Activated CD4-positive, alpha-beta T cell treated with anti-CD3 and anti-CD28 coated beads, Interleukin-2, amount 10 ng/mL, durations not matched to agents 24 days and 14 days (primary cell): ENCODE results near the gene SLC38A11. TPM values are rescaled to one million over a fixed set of nuclear protein-coding genes. Genes with fewer than 3 reads are reported as not detected.
"Not testable (repeated sequence)": the region's sequence is repeated elsewhere in the genome, so short reads cannot be mapped to it uniquely, and the experiment has no call there.

Experiments used
- DNase-seq: peaks from one replicate; pipeline ENCODE4 v3.0.0; 2022
- H3K27ac Mint-ChIP-seq: one replicate; pipeline ENCODE4 v1.8.0; 2022; ENCODE audit warnings: mild to moderate bottlenecking, mixed read lengths
- H3K27me3 Mint-ChIP-seq: one replicate; pipeline ENCODE4 v1.8.0; 2022; ENCODE audit warnings: mixed read lengths
- H3K36me3 Mint-ChIP-seq: one replicate; pipeline ENCODE4 v1.8.0; 2022; ENCODE audit warnings: low read depth, mild to moderate bottlenecking, mixed read lengths
- H3K4me1 Mint-ChIP-seq: one replicate; pipeline ENCODE4 v1.8.0; 2021; ENCODE audit warnings: mixed read lengths
- H3K4me3 Mint-ChIP-seq: one replicate; pipeline ENCODE4 v1.8.0; 2022; ENCODE audit warnings: mild to moderate bottlenecking, moderate library complexity, mixed read lengths
- H3K9me3 Mint-ChIP-seq: one replicate; pipeline ENCODE4 v1.8.0; 2021; ENCODE audit warnings: mixed read lengths
- intact Hi-C: fragments of 100-400 bp; cut with micrococcal nuclease; formaldehyde crosslinking; loops from one replicate; pipeline ENCODE4 v1.15.1; 2023
- total RNA-seq: library from RNA; stranded (reverse); gene quantifications from 2 replicates; pipeline ENCODE4 v1.2.3, GENCODE V29; 2022

The SLC38A11 gene
- total RNA-seq, 1 donor from 2014 or later, result not detected

DNA sequence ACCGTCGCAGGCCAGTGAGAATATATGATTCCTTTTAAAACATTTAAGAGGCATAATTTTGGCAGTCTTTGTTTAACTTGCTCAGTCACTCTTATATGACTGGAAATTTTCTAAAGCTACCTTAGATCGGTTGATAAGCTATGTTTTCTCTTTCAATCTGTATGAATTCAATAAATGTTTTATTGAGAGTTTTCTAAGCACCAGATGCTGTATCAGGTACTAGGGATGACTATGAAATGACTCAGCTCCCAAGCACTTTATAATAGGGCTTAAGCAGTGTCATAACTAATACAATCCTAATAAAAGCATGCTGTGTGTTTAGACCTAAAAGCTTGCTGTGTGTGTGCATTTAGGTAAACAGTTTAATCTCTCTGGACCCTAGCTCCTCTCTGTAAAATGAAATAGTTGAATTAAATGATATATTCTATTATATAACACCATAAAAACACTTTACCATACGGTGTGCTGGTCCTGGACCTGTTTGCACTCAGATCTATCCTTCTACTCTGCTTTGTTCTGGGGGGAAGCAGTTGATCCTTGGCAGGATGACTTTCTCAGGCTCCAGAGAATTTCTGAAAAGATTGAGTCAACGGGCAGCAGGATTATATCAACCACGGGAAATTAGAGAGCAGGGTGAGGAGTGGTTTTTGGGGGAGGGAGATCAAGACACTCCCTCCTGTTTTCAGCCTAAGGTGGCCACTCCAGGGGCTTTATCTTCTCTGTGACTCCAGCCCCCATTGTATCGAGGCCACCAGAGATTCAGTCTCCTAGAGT is 26.1 kb upstream of the SLC38A11 start:
- Mint-ChIP-seq H3K9me3 (peaks cover 3% of the 10 kb centered on the region), H3K4me1 (peaks cover 2% of the 10 kb centered on the region), H3K27me3 (peaks cover 7% of the 10 kb centered on the region), H3K4me3 (no peak overlapping the region), H3K27ac (no peak overlapping the region), H3K36me3 (no peaks in the 10 kb centered on the region)
- intact Hi-C loops, result no loop called here
- DNase-seq, result no peak

DNA sequence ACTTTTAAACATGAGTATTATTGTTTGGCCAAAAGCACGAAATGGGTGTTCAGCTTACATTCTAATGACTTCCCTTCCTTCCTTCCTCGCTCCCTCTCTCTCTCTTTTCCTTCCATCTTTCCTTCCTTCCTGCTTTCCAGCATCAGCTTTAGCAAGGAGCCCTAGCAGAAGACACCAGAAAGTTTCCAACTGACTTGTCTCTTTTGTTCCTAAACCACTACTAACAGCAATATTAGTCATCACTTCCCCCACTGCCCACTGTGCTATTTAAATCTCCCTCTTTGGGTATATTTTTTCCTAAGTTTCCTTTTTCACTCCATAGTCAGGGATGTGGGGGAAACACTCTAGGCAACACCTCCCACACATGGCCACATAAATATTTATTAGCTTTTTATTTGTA is 25.4 kb upstream of the SLC38A11 start:
- H3K36me3 Mint-ChIP-seq, H3K4me1 Mint-ChIP-seq, H3K27ac Mint-ChIP-seq, intact Hi-C loops, H3K9me3 Mint-ChIP-seq, H3K27me3 Mint-ChIP-seq, DNase-seq, H3K4me3 Mint-ChIP-seq: not testable (repeated sequence)

DNA sequence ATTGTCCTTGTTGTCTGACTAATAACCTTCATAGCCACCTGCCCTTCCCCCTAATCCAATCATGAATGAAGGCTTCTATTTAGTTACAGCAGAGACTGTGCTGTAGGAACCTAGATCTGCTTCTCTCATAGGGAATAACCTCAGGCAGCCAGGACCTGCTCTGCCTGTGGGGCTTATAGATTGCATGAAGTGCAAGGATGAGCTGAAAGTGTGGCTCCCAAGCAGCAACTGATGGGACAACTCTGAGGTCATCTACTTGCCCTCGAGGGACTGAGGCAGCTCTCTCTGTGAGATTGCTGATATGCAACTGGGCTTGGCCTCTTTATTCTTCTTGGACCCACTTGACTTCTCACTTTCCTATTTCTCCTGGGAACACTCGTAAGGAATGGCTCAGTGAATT is 23.8 kb upstream of the SLC38A11 start:
- Mint-ChIP-seq H3K36me3 (no peaks in the 10 kb centered on the region), H3K27ac (no peak overlapping the region), H3K4me3 (no peak overlapping the region), H3K27me3 (peaks cover 7% of the 10 kb centered on the region), H3K4me1 (peaks cover 2% of the 10 kb centered on the region), H3K9me3 (no peaks in the 10 kb centered on the region)
- DNase-seq, result no peak
- intact Hi-C loops, result no loop called here

- H3K4me1 Mint-ChIP-seq, DNase-seq, H3K4me3 Mint-ChIP-seq, H3K27me3 Mint-ChIP-seq, intact Hi-C loops, H3K9me3 Mint-ChIP-seq, H3K27ac Mint-ChIP-seq, H3K36me3 Mint-ChIP-seq: not testable (repeated sequence)
Observed at GRCh38 chr2:164976875-164977470, 21.6 kb upstream of the SLC38A11 start.

DNA sequence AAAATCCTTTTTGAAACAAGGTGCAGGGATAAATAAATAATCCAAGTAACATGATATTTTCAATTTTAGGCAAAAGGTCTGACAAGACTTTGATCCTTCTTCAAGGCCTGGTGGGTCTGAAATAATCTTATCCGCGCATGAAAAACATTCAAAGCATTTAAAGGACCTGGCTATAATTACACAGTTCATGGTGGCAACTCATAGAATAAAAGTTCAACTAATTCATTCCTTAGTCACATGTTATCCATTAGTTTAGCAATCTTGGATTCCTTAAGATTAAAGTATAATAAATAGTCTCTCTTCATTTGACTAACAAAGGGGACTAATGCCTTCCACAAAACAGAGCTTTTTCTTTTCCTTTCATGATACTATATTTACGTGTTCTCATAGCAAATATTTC is 21.0 kb upstream of the SLC38A11 start:
- Mint-ChIP-seq H3K4me1 (peaks cover 2% of the 10 kb centered on the region), H3K4me3 (no peak overlapping the region), H3K27ac (no peak overlapping the region), H3K9me3 (no peaks in the 10 kb centered on the region), H3K36me3 (no peaks in the 10 kb centered on the region), H3K27me3 (peaks cover 3% of the 10 kb centered on the region)
- intact Hi-C loops, result no loop called here
- DNase-seq, result no peak

DNA sequence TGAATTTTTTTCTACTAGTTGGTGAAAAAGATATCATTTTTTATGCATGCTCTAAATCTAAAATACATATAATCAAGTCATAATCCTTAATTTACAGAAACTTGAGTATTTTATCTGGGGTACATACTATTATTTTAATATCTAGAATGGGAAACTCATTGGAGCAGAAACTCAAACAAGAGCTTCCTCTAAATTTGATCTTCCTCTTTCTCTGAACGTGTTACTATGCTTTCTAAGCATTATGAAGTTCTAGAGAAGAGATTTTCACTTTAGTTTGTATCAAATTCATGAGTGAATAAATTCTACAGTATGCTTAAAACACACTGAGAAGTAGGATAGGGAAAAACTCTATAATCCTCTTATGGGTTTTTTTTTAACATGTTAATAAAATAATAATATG is 20.6 kb upstream of the SLC38A11 start:
- DNase-seq, result no peak
- intact Hi-C loops, result no loop called here
- peaks cover 2% of the 10 kb centered on the region for H3K4me1 Mint-ChIP-seq
- no peak overlapping the region for H3K4me3 Mint-ChIP-seq
- no peaks in the 10 kb centered on the region for H3K36me3 Mint-ChIP-seq
- no peaks in the 10 kb centered on the region for H3K9me3 Mint-ChIP-seq
- no peak overlapping the region for H3K27ac Mint-ChIP-seq
- H3K27me3 Mint-ChIP-seq, result peaks cover 3% of the 10 kb centered on the region

DNA sequence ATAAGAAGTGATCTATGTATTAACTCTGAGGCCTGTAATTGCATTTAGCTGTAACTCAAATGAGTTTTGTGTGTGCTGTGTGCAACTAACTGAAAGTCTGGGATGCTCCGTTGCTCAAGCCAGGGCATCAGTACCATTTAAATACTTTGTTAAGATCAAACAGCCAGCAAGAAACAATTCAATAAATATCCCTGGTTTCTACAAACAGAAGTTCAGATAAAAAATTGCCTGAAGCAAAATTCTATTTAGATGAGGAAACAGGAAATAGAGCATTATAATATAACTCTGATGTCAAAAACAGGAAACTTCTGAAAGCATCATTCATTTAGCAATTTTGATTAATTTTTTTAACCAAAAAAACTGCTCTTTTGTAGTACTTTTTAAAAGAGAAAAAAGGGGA is 18.9 kb upstream of the SLC38A11 start:
- H3K36me3 Mint-ChIP-seq, result no peaks in the 10 kb centered on the region
- intact Hi-C loops, result no loop called here
- peaks cover 2% of the 10 kb centered on the region for H3K27me3 Mint-ChIP-seq
- no peak overlapping the region for H3K4me3 Mint-ChIP-seq
- no peaks in the 10 kb centered on the region for H3K9me3 Mint-ChIP-seq
- no peaks in the 10 kb centered on the region for H3K4me1 Mint-ChIP-seq
- DNase-seq, result no peak
- H3K27ac Mint-ChIP-seq, result no peak overlapping the region

DNA sequence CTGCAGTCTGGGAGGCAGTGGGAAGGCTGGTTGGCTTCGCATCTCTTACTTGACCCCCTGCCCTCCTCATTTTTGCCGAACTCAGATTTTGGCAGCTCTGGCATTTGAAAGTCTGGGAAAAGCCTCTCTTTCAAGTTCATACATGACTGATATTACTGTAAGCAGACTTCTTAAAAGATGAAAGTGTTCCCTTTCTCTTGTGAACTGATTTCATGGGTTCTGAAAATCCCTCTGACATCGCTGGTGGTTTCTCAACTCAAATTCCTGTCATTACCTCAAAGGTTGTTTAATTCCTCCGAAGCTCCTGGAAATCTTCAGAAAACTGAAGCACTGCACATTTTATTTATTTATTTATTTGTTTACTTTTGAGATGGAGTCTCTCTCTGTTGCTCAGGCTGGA is 16.9 kb upstream of the SLC38A11 start:
- no peak overlapping the region for H3K27ac Mint-ChIP-seq
- H3K27me3 Mint-ChIP-seq, result no peaks in the 10 kb centered on the region
- H3K4me3 Mint-ChIP-seq, result no peak overlapping the region
- H3K4me1 Mint-ChIP-seq, result no peaks in the 10 kb centered on the region
- intact Hi-C loops, result no loop called here
- no peak for DNase-seq
- no peaks in the 10 kb centered on the region for H3K9me3 Mint-ChIP-seq
- no peaks in the 10 kb centered on the region for H3K36me3 Mint-ChIP-seq

DNA sequence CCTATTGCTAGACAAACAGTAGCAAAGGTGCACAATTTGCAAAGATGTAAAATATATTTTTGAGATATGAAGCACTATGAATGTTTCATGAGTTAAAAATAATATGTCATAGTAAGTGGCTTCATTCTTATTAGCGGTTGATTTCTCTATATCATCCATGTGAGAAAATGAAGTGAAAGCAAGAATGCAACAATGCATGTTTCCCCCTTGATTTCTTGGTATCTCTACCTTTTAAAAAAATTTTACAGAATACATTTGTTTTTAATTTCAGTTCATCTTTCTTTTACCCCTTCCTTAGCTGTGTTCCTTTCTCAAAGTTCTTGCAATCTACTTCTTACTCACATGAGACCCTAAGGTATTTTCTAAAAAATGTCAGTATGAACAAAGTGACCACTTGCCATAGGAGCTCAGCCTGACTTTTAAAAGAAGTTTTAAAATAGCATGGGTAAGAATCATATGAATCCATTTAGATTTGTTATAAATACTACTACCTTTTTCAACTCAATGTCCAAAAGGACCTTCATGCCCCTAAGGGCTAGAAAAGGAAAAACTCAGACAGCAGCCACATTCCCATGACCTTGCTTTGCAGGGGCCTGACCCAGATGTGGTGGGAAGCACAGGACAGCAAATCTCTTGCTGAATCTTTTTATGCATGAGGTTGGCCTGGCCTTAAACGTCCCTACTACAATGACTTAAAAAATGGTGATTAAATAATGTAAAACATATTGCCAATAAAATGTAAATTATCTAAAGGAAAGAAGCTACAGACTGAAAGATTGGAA is 14.8 kb upstream of the SLC38A11 start:
- no peak for DNase-seq
- H3K4me1 Mint-ChIP-seq, result no peaks in the 10 kb centered on the region
- intact Hi-C loops, result no loop called here

GRCh38 chr2:164967781-164968228 is 12.5 kb upstream of the SLC38A11 start:
- H3K4me1 Mint-ChIP-seq, result no peaks in the 10 kb centered on the region
- DNase-seq, result no peak
- H3K36me3 Mint-ChIP-seq, result no peaks in the 10 kb centered on the region
- H3K27ac Mint-ChIP-seq, result no peak overlapping the region
- H3K9me3 Mint-ChIP-seq, result no peaks in the 10 kb centered on the region
- no peak overlapping the region for H3K4me3 Mint-ChIP-seq
- H3K27me3 Mint-ChIP-seq, result peaks cover 2% of the 10 kb centered on the region
- intact Hi-C loops, result no loop called here

More for the DNA sequence above, 14.8 kb upstream of the SLC38A11 start:
- Mint-ChIP-seq H3K27me3 (no peaks in the 10 kb centered on the region), H3K4me3 (no peak overlapping the region), H3K9me3 (no peaks in the 10 kb centered on the region), H3K27ac (no peak overlapping the region), H3K36me3 (no peaks in the 10 kb centered on the region)

- DNase-seq, result no peak
- H3K27ac Mint-ChIP-seq, result no peak overlapping the region
- intact Hi-C loops, result no loop called here
- peaks cover 2% of the 10 kb centered on the region for H3K27me3 Mint-ChIP-seq
- H3K4me3 Mint-ChIP-seq, result no peak overlapping the region
- H3K4me1 Mint-ChIP-seq, result no peaks in the 10 kb centered on the region
- H3K36me3 Mint-ChIP-seq, result no peaks in the 10 kb centered on the region
- no peaks in the 10 kb centered on the region for H3K9me3 Mint-ChIP-seq
Observed at GRCh38 chr2:164967361-164967760, 12.0 kb upstream of the SLC38A11 start.

DNA sequence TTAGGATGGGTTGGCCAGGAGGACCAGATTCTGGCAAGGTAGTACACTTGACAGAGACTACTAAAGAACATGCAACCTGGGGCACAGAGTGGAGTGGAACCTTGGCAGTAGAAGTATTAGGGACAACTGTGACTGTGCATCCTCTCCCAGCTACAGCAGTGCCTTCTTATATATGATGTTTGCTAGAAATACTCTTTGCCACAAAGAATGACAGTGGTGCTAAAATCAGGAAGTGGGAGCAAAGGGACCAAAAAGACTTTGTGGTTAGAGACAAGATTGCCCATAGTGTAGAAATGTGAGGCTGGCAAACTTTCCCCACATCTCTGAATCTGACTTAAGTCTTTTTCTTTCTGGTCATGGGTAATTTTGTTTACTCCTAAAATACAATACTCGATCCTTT is 9.4 kb upstream of the SLC38A11 start:
- H3K9me3 Mint-ChIP-seq, result no peaks in the 10 kb centered on the region

GRCh38 chr2:164960159-164960558 is 4.8 kb upstream of the SLC38A11 start:
- H3K9me3 Mint-ChIP-seq, result no peaks in the 10 kb centered on the region
- no peak for DNase-seq
- intact Hi-C loops, result no loop called here
- peaks cover 8% of the 10 kb centered on the region for H3K27me3 Mint-ChIP-seq
- no peak overlapping the region for H3K4me3 Mint-ChIP-seq
- H3K4me1 Mint-ChIP-seq, result no peaks in the 10 kb centered on the region
- no peaks in the 10 kb centered on the region for H3K36me3 Mint-ChIP-seq
- H3K27ac Mint-ChIP-seq, result no peak overlapping the region

More for the DNA sequence above, 9.4 kb upstream of the SLC38A11 start:
- no peaks in the 10 kb centered on the region for H3K4me1 Mint-ChIP-seq
- intact Hi-C loops, result no loop called here
- H3K4me3 Mint-ChIP-seq, result no peak overlapping the region
- H3K36me3 Mint-ChIP-seq, result no peaks in the 10 kb centered on the region
- H3K27ac Mint-ChIP-seq, result no peak overlapping the region
- H3K27me3 Mint-ChIP-seq, result peaks cover 2% of the 10 kb centered on the region
- no peak for DNase-seq

GRCh38 chr2:164954186-164954585 is 1.1 kb downstream of the SLC38A11 start:
- Mint-ChIP-seq H3K27ac (no peak overlapping the region), H3K4me1 (no peaks in the 10 kb centered on the region), H3K4me3 (no peak overlapping the region), H3K27me3 (peaks cover 19% of the 10 kb centered on the region), H3K36me3 (no peaks in the 10 kb centered on the region), H3K9me3 (no peaks in the 10 kb centered on the region)
- intact Hi-C loops, result no loop called here
- no peak for DNase-seq
